Dendritic cell treated with granulocyte-macrophage colony-stimulating factor and Interleukin-4, amounts not matched to agents 40 ng/mL and 50 ng/mL, for 4 days (primary cell): ENCODE measurements around the gene DNLZ.
"Not testable (repeated sequence)": the region's sequence is repeated elsewhere in the genome, so short reads cannot be mapped to it uniquely, and the experiment has no call there.

Experiments
- H3K27ac Mint-ChIP-seq: one replicate; pipeline ENCODE4 v1.8.0; 2022; ENCODE audit warnings: mild to moderate bottlenecking, mixed read lengths
- H3K27me3 Mint-ChIP-seq: one replicate; pipeline ENCODE4 v1.8.0; 2022; ENCODE audit warnings: mild to moderate bottlenecking, mixed read lengths
- H3K36me3 Mint-ChIP-seq: one replicate; pipeline ENCODE4 v1.8.0; 2022; ENCODE audit warnings: low read depth, mixed read lengths
- H3K4me1 Mint-ChIP-seq: one replicate; pipeline ENCODE4 v1.8.0; 2022; ENCODE audit warnings: low read depth, mixed read lengths
- H3K4me3 Mint-ChIP-seq: one replicate; pipeline ENCODE4 v1.8.0; 2022; ENCODE audit warnings: mild to moderate bottlenecking, moderate library complexity, mixed read lengths
- H3K9me3 Mint-ChIP-seq: one replicate; pipeline ENCODE4 v1.8.0; 2022; ENCODE audit warnings: mixed read lengths
- intact Hi-C: fragments of 100-400 bp; cut with micrococcal nuclease; formaldehyde crosslinking; loops from one replicate; pipeline ENCODE4 v1.15.0; 2022

DNLZ gene

GRCh38 chr9:136327304-136327974 lies 36.1 kb downstream of the DNLZ start, which contains the start of gene GPSM1:
Gene GPSM1, plus strand, starts transcription at chr9:136327539. Its CDS starts 157 bp downstream, at chr9:136327696.
- Mint-ChIP-seq H3K27me3 (peaks cover 41% of the 10 kb centered on the region), H3K9me3 (no peaks in the 10 kb centered on the region), H3K4me1 (peaks cover 13% of the 10 kb centered on the region), H3K4me3 (peak within 1 kb of the TSS; percentile 65), H3K27ac (no peak within 1 kb of the TSS), H3K36me3 (no peaks in the 10 kb centered on the region)
- intact Hi-C loops = no loop called here

GRCh38 chr9:136326761-136327303 lies 36.7 kb downstream of the DNLZ start:
- H3K4me3 Mint-ChIP-seq = peak overlapping the region; percentile 53
- no peak overlapping the region for H3K27ac Mint-ChIP-seq
- peaks cover 13% of the 10 kb centered on the region for H3K4me1 Mint-ChIP-seq
- no peaks in the 10 kb centered on the region for H3K9me3 Mint-ChIP-seq
- no peaks in the 10 kb centered on the region for H3K36me3 Mint-ChIP-seq
- intact Hi-C loops = no loop called here
- H3K27me3 Mint-ChIP-seq = peaks cover 42% of the 10 kb centered on the region

- H3K4me3 Mint-ChIP-seq = no peak overlapping the region
- intact Hi-C loops = no loop called here
- H3K27ac Mint-ChIP-seq = no peak overlapping the region
- H3K9me3 Mint-ChIP-seq = no peaks in the 10 kb centered on the region
- H3K36me3 Mint-ChIP-seq = no peaks in the 10 kb centered on the region
- peaks cover 42% of the 10 kb centered on the region for H3K27me3 Mint-ChIP-seq
- peaks cover 13% of the 10 kb centered on the region for H3K4me1 Mint-ChIP-seq
Measured at GRCh38 chr9:136326061-136326760, 37.3 kb downstream of the DNLZ start.

GRCh38 chr9:136325358-136325757 lies 38.2 kb downstream of the DNLZ start:
- intact Hi-C loops = no loop called here
- Mint-ChIP-seq H3K27me3 (peaks cover 42% of the 10 kb centered on the region), H3K4me3 (no peak overlapping the region)

GRCh38 chr9:136324501-136325300 lies 38.8 kb downstream of the DNLZ start:
- Mint-ChIP-seq H3K36me3 (no peaks in the 10 kb centered on the region), H3K27ac (no peak overlapping the region), H3K4me3 (no peak overlapping the region), H3K27me3 (peaks cover 42% of the 10 kb centered on the region), H3K4me1 (peaks cover 13% of the 10 kb centered on the region), H3K9me3 (no peaks in the 10 kb centered on the region)
- intact Hi-C loops = no loop called here

More at GRCh38 chr9:136325358-136325757, 38.2 kb downstream of the DNLZ start:
- Mint-ChIP-seq H3K27ac (no peak overlapping the region), H3K36me3 (no peaks in the 10 kb centered on the region), H3K4me1 (peaks cover 13% of the 10 kb centered on the region), H3K9me3 (no peaks in the 10 kb centered on the region)

- Mint-ChIP-seq H3K27me3 (peaks cover 37% of the 10 kb centered on the region), H3K4me1 (peaks cover 8% of the 10 kb centered on the region), H3K36me3 (no peaks in the 10 kb centered on the region)
Measured at GRCh38 chr9:136323371-136323789, 40.2 kb downstream of the DNLZ start.

GRCh38 chr9:136322756-136323330 lies 40.7 kb downstream of the DNLZ start:
- no peak overlapping the region for H3K27ac Mint-ChIP-seq

More at GRCh38 chr9:136323371-136323789, 40.2 kb downstream of the DNLZ start:
- intact Hi-C loops = no loop called here
- Mint-ChIP-seq H3K9me3 (no peaks in the 10 kb centered on the region), H3K4me3 (no peak overlapping the region), H3K27ac (no peak overlapping the region)

GRCh38 chr9:136321561-136321960 lies 42.0 kb downstream of the DNLZ start:
- peaks cover 1% of the 10 kb centered on the region for H3K9me3 Mint-ChIP-seq
- peaks cover 31% of the 10 kb centered on the region for H3K27me3 Mint-ChIP-seq
- no peak overlapping the region for H3K4me3 Mint-ChIP-seq
- intact Hi-C loops = no loop called here
- peaks cover 4% of the 10 kb centered on the region for H3K4me1 Mint-ChIP-seq
- H3K36me3 Mint-ChIP-seq = no peaks in the 10 kb centered on the region
- H3K27ac Mint-ChIP-seq = no peak overlapping the region

More at GRCh38 chr9:136322756-136323330, 40.7 kb downstream of the DNLZ start:
- H3K9me3 Mint-ChIP-seq = no peaks in the 10 kb centered on the region
- H3K4me1 Mint-ChIP-seq = peaks cover 8% of the 10 kb centered on the region
- H3K27me3 Mint-ChIP-seq = peaks cover 36% of the 10 kb centered on the region
- intact Hi-C loops = no loop called here
- no peak overlapping the region for H3K4me3 Mint-ChIP-seq
- no peaks in the 10 kb centered on the region for H3K36me3 Mint-ChIP-seq

GRCh38 chr9:136320972-136321371 lies 42.6 kb downstream of the DNLZ start:
- H3K9me3 Mint-ChIP-seq, H3K4me3 Mint-ChIP-seq, intact Hi-C loops, H3K4me1 Mint-ChIP-seq, H3K36me3 Mint-ChIP-seq, H3K27ac Mint-ChIP-seq: not testable (repeated sequence)
- H3K27me3 Mint-ChIP-seq = peaks cover 25% of the 10 kb centered on the region

GRCh38 chr9:136319955-136320354 lies 43.6 kb downstream of the DNLZ start:
- Mint-ChIP-seq H3K9me3 (peaks cover 17% of the 10 kb centered on the region), H3K27me3 (peaks cover 15% of the 10 kb centered on the region)
- H3K27ac Mint-ChIP-seq, intact Hi-C loops, H3K4me1 Mint-ChIP-seq, H3K36me3 Mint-ChIP-seq, H3K4me3 Mint-ChIP-seq: not testable (repeated sequence)

GRCh38 chr9:136319244-136319643 lies 44.3 kb downstream of the DNLZ start:
- H3K27me3 Mint-ChIP-seq = peaks cover 15% of the 10 kb centered on the region
- H3K4me3 Mint-ChIP-seq, H3K4me1 Mint-ChIP-seq, H3K27ac Mint-ChIP-seq, H3K36me3 Mint-ChIP-seq, intact Hi-C loops: not testable (repeated sequence)
- peaks cover 23% of the 10 kb centered on the region for H3K9me3 Mint-ChIP-seq

GRCh38 chr9:136318776-136319241 lies 44.7 kb downstream of the DNLZ start:
- Mint-ChIP-seq H3K4me1 (no peaks in the 10 kb centered on the region), H3K36me3 (no peaks in the 10 kb centered on the region), H3K9me3 (peaks cover 23% of the 10 kb centered on the region), H3K27ac (no peak overlapping the region), H3K27me3 (peaks cover 14% of the 10 kb centered on the region), H3K4me3 (no peak overlapping the region)
- intact Hi-C loops = no loop called here

- Mint-ChIP-seq H3K9me3 (peaks cover 23% of the 10 kb centered on the region), H3K4me3 (no peak overlapping the region)
Measured at GRCh38 chr9:136318111-136318775, 45.3 kb downstream of the DNLZ start.

More at GRCh38 chr9:136318111-136318775, 45.3 kb downstream of the DNLZ start:
- Mint-ChIP-seq H3K27ac (no peak overlapping the region), H3K4me1 (no peaks in the 10 kb centered on the region), H3K27me3 (peaks cover 9% of the 10 kb centered on the region), H3K36me3 (no peaks in the 10 kb centered on the region)
- intact Hi-C loops = no loop called here
